ENCODE results near the gene CAV3.
"Not testable (repeated sequence)": the region's sequence is repeated elsewhere in the genome, so short reads cannot be mapped to it uniquely, and the experiment has no call there.

CAV3 gene

GRCh38 chr3:8733332-8734094, at the start of gene CAV3:
TSS of gene CAV3 (plus strand) at chr3:8733802. CDS start at chr3:8733877, 75 bp downstream.
- Mint-ChIP-seq H3K36me3 (ENCODE audit: low read depth) (no peaks in the 10 kb centered on the region), H3K27ac (no peak within 1 kb of the TSS), H3K27me3 (peaks cover 11% of the 10 kb centered on the region), H3K4me1 (ENCODE audit: low read depth) (no peaks in the 10 kb centered on the region), H3K4me3 (no peak within 1 kb of the TSS), H3K9me3 (no peaks in the 10 kb centered on the region)

- not testable (repeated sequence) for H3K36me3 Mint-ChIP-seq (ENCODE audit: low read depth); H3K4me3 Mint-ChIP-seq; H3K4me1 Mint-ChIP-seq (ENCODE audit: low read depth); H3K9me3 Mint-ChIP-seq; H3K27me3 Mint-ChIP-seq; H3K27ac Mint-ChIP-seq
Measured at GRCh38 chr3:8684992-8685391, 48.6 kb upstream of the CAV3 start.

DNA sequence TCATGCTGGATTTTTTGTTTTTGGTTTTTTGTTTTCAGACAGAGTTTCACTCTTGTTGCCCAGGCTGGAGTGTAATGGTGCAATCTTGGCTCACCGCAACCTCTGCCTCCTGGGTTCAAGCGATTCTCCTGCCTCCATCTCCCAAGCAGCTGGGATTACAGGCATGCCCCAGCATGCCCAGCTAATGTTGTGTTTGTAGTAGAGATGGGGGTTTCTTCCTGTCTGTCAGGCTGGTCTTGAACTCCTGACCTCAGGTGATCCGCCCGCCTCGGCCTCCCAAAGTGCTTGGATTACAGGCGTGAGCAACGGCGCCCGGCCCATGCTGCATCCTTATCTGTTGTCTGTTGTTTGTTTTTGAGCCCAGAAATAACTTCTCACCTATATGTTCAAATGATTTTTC, 42.3 kb upstream of the CAV3 start:
- H3K9me3 Mint-ChIP-seq; H3K27ac Mint-ChIP-seq; H3K27me3 Mint-ChIP-seq; H3K4me3 Mint-ChIP-seq; H3K36me3 Mint-ChIP-seq (ENCODE audit: low read depth); H3K4me1 Mint-ChIP-seq (ENCODE audit: low read depth): not testable (repeated sequence)

DNA sequence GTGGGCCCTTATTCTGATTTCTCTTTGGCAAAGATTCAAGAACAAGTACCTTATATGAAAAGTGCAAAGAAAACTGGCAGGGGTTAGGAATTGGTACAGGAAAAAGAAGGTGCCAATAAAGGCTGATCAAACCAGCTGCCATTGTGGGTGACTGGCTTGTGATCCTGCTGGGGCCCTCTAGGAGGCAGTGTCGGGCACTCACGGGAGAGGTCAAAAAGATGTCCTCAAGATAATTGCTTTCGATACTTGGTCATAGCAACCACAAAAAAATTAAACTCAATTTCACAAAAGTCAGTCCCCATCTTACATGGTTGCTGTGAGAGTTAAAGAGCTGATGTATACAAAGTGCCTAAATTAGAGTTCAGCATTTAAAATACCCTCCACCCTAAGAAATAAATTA, 31.0 kb upstream of the CAV3 start:
- Mint-ChIP-seq H3K27ac (no peak overlapping the region), H3K27me3 (no peaks in the 10 kb centered on the region), H3K4me1 (ENCODE audit: low read depth) (no peaks in the 10 kb centered on the region), H3K4me3 (no peak overlapping the region), H3K36me3 (ENCODE audit: low read depth) (no peaks in the 10 kb centered on the region), H3K9me3 (peaks cover 10% of the 10 kb centered on the region)

GRCh38 chr3:8705575-8705974, 28.0 kb upstream of the CAV3 start:
- Mint-ChIP-seq H3K27ac (no peak overlapping the region), H3K36me3 (ENCODE audit: low read depth) (no peaks in the 10 kb centered on the region), H3K4me3 (no peak overlapping the region), H3K27me3 (no peaks in the 10 kb centered on the region), H3K4me1 (ENCODE audit: low read depth) (no peaks in the 10 kb centered on the region), H3K9me3 (peaks cover 10% of the 10 kb centered on the region)

- Mint-ChIP-seq H3K9me3 (peaks cover 5% of the 10 kb centered on the region), H3K27ac (no peak overlapping the region), H3K4me1 (ENCODE audit: low read depth) (no peaks in the 10 kb centered on the region), H3K4me3 (no peak overlapping the region), H3K27me3 (no peaks in the 10 kb centered on the region), H3K36me3 (ENCODE audit: low read depth) (no peaks in the 10 kb centered on the region)
Measured at GRCh38 chr3:8709287-8709686, 24.3 kb upstream of the CAV3 start.

DNA sequence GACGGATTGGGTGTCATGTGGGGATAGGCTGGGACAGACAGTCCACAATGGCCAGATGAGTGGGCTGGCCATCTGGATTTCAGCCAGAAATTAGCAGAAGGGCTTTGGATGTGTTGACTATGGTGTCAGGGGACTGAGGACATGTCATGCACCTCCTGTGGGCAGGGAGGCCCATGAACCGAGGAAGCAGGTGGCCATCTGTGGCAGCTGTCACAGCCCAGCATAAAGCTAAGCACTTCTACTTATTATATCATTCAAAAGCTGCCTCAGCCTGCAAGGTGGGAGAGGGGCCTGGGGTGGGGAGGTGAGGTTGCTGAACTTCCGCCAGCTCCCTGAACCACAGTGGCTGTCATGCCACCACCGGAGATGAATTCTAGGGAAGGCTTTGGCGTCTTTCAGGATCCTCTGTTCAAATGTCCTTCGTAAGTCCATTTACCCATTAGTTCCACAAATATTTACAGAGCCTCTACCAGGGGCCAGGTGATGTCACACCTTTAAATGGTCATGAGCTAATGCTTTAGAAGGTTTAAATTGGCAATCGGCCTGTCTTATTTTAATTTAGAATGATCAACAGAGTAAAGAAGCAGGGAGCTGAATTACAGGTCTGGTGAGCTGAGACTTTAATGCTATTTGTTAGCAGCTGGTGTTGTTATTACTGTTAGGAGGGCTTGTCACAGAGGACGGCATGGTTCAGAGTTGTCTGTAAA, 23.6 kb upstream of the CAV3 start:
- Mint-ChIP-seq H3K4me1 (ENCODE audit: low read depth) (no peaks in the 10 kb centered on the region), H3K36me3 (ENCODE audit: low read depth) (no peaks in the 10 kb centered on the region), H3K27ac (no peak overlapping the region), H3K9me3 (peaks cover 3% of the 10 kb centered on the region), H3K4me3 (no peak overlapping the region), H3K27me3 (no peaks in the 10 kb centered on the region)

GRCh38 chr3:8712045-8712907, 21.3 kb upstream of the CAV3 start:
- Mint-ChIP-seq H3K4me1 (ENCODE audit: low read depth) (no peaks in the 10 kb centered on the region), H3K9me3 (peaks cover 5% of the 10 kb centered on the region), H3K4me3 (no peak overlapping the region), H3K27ac (no peak overlapping the region), H3K27me3 (no peaks in the 10 kb centered on the region), H3K36me3 (ENCODE audit: low read depth) (no peaks in the 10 kb centered on the region)

DNA sequence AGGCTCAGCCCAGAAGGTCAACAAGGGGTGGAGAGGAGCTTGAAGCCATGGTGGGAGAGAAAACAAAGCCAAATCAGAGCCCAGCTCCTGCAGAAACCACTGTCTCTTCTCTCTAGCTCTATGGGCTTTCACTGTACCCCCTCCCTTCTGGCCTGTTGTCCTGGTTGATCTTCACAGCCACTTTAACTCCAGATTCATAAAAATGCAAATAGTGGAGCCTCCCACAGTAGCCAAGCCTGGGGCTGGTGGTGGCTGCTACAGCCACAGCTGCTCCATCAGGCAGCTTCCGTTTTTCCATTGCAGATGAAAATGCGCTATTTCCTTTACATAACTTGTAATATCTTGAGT, 20.7 kb upstream of the CAV3 start:
- no peak overlapping the region for H3K27ac Mint-ChIP-seq
- peaks cover 5% of the 10 kb centered on the region for H3K9me3 Mint-ChIP-seq
- H3K4me1 Mint-ChIP-seq (ENCODE audit: low read depth) = no peaks in the 10 kb centered on the region
- no peaks in the 10 kb centered on the region for H3K36me3 Mint-ChIP-seq (ENCODE audit: low read depth)
- no peak overlapping the region for H3K4me3 Mint-ChIP-seq
- peaks cover under 1% of the 10 kb centered on the region for H3K27me3 Mint-ChIP-seq

DNA sequence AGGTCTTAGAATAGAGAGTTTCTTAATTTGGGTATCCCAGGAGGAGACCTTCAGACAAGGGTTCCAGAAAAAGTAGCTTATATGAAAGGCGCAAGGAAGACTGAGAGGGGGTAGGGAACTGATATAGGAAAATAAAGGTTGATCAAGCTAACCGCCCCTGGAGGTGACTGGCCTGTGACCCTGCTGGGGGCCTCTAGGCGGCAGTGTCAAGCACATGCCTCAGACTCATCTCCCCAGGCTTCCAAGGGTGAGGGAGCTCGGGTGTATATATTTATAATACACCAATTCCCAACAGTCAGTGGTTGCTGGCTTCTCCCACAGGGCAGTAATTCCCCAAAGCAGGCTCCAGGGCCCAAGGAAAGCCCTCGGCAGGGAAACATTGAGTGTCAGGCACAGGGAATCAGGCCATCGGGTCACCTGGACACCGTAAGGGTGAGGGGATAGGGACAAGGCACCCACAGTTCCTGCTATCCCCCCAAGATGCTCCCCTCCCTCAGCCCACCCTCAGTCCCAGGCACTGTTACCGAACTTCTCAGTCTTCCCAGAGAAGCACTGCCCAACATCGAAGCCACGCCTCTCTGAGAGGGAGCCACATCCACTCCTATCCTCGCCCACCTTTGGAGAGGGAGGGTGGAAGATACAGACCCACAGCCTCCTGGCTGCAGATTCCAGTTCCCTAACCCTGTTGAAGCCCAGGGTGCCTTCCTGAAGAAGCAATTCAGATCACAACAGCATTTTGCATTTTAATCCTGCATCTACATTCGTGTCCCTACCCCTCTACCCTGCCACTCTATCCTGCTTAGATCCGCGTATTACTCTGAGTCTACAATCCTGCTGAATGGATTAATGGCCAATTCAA, 19.5 kb upstream of the CAV3 start:
- Mint-ChIP-seq H3K36me3 (ENCODE audit: low read depth) (no peaks in the 10 kb centered on the region), H3K4me1 (ENCODE audit: low read depth) (no peaks in the 10 kb centered on the region), H3K4me3 (no peak overlapping the region), H3K9me3 (peaks cover 5% of the 10 kb centered on the region), H3K27ac (no peak overlapping the region), H3K27me3 (peaks cover 3% of the 10 kb centered on the region)

DNA sequence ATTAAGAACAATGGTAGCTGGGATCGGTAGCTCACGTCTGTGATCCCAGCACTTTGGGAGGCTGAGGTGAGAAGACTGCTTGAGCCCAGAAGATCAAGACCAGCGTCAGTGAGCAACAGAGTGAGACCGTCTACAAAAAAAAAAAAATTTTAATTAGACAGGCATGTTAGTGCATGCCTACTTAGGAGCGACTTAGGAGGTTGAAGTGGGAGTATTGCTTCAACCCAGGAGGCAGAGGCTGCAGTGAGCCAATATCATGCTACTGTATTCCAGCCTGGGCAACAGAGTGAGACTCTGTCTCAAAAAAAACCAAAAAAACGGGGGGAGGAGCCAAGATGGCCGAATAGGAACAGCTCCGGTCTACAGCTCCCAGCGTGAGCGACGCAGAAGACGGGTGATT, 17.8 kb upstream of the CAV3 start:
- H3K4me3 Mint-ChIP-seq; H3K27ac Mint-ChIP-seq; H3K9me3 Mint-ChIP-seq; H3K36me3 Mint-ChIP-seq (ENCODE audit: low read depth); H3K4me1 Mint-ChIP-seq (ENCODE audit: low read depth); H3K27me3 Mint-ChIP-seq: not testable (repeated sequence)

GRCh38 chr3:8722808-8723207, 10.8 kb upstream of the CAV3 start:
- Mint-ChIP-seq H3K27me3 (peaks cover 6% of the 10 kb centered on the region), H3K36me3 (ENCODE audit: low read depth) (no peaks in the 10 kb centered on the region), H3K9me3 (peaks cover 4% of the 10 kb centered on the region), H3K4me3 (no peak overlapping the region), H3K4me1 (ENCODE audit: low read depth) (no peaks in the 10 kb centered on the region), H3K27ac (no peak overlapping the region)

DNA sequence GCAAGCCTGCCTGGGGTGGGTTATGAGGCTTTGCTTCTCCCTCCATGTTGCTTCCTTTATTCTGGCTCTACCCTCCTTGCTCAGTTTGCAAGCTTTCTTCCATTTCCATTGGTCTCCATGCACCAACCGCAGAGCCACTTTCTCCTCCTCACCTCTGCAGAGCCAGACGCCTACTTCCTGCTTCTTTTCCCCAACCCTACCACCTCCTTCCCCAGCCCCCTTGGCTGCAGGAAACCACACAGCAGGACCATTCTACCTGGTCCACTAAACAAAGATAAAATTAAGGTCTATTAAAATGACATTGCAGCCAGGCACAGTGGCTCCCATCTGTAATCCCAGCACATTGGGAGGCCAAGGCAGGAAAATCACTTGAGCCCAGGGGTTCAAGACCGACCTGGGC, 10.0 kb upstream of the CAV3 start:
- Mint-ChIP-seq H3K9me3 (peaks cover 4% of the 10 kb centered on the region), H3K4me1 (ENCODE audit: low read depth) (no peaks in the 10 kb centered on the region)

GRCh38 chr3:8724108-8724752, 9.4 kb upstream of the CAV3 start:
- no peaks in the 10 kb centered on the region for H3K4me1 Mint-ChIP-seq (ENCODE audit: low read depth)
- H3K4me3 Mint-ChIP-seq = no peak overlapping the region
- H3K27ac Mint-ChIP-seq = no peak overlapping the region
- H3K9me3 Mint-ChIP-seq = peaks cover 4% of the 10 kb centered on the region
- peaks cover 3% of the 10 kb centered on the region for H3K27me3 Mint-ChIP-seq
- H3K36me3 Mint-ChIP-seq (ENCODE audit: low read depth) = no peaks in the 10 kb centered on the region

More for the DNA sequence above, 10.0 kb upstream of the CAV3 start:
- no peaks in the 10 kb centered on the region for H3K36me3 Mint-ChIP-seq (ENCODE audit: low read depth)
- no peak overlapping the region for H3K27ac Mint-ChIP-seq
- peaks cover 3% of the 10 kb centered on the region for H3K27me3 Mint-ChIP-seq
- no peak overlapping the region for H3K4me3 Mint-ChIP-seq
